ENCODE results near the gene MTHFD1L. TPM values are rescaled to one million over a fixed set of nuclear protein-coding genes. Genes with fewer than 3 reads are reported as not detected.
"Not testable (repeated sequence)": the region's sequence is repeated elsewhere in the genome, so short reads cannot be mapped to it uniquely, and the experiment has no call there.

Gene MTHFD1L
- total RNA-seq, 1 donor from 2014 or later, result 28.1 TPM

DNA sequence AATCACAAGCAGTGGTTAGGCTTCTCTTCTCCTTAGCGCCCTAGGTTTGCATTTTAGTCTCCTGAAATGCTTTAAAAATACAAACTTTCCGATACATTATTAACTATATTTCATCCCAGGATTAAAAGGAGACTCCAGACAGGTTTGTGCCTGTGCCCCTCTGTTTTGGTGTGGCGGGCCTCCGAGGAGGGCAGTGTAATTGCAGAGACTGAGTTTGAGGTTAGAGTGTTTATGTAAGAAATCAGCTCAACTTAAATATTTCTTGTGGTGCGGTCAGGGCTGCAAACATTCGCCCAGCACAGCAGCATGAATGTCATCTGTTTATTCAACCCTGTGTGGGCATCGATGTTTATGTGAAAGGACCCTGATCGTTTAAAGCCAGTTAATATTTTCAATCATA is 243.9 kb downstream of the MTHFD1L start:
- no peak overlapping the region for H3K27ac Mint-ChIP-seq

DNA sequence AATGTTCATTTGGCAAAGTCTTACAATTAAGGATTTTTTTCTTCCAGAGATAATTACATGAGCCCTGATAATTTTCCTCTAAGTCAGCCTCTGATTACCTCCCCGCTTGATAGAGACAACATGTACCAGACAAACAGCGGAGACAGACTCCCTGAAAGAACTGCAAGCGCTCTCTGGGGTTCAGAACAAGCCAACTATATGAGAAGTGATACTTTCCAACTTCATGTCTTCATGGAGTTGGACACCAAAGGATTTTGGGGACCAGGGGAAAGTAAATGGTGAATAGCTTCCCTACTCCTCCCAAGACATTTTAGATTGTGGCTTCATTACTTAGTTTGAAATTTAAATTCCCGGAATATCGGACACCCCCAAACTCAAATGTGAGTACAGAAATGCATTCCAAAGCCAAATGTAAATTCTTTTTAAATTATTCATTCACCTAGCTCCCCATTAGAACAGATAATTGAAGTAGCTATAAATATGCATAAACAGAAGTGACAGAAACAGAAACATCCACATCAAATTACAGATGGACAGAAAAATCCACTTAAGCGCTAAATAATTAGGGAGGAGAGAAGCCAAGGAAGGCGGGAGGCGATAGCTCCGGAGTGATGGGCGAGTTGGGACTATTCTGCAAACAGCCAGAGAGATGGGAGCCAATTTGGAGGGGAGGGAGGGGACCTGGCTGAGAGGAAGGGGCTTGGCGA is 244.5 kb downstream of the MTHFD1L start:
- Mint-ChIP-seq H3K4me1 (ENCODE audit: unreplicated experiment) (peaks cover 25% of the 10 kb centered on the region), H3K36me3 (no peaks in the 10 kb centered on the region), H3K27ac (no peak overlapping the region), H3K9me3 (no peaks in the 10 kb centered on the region), H3K4me3 (no peak overlapping the region), H3K27me3 (no peaks in the 10 kb centered on the region)
- TF ChIP-seq, protein P1, sequence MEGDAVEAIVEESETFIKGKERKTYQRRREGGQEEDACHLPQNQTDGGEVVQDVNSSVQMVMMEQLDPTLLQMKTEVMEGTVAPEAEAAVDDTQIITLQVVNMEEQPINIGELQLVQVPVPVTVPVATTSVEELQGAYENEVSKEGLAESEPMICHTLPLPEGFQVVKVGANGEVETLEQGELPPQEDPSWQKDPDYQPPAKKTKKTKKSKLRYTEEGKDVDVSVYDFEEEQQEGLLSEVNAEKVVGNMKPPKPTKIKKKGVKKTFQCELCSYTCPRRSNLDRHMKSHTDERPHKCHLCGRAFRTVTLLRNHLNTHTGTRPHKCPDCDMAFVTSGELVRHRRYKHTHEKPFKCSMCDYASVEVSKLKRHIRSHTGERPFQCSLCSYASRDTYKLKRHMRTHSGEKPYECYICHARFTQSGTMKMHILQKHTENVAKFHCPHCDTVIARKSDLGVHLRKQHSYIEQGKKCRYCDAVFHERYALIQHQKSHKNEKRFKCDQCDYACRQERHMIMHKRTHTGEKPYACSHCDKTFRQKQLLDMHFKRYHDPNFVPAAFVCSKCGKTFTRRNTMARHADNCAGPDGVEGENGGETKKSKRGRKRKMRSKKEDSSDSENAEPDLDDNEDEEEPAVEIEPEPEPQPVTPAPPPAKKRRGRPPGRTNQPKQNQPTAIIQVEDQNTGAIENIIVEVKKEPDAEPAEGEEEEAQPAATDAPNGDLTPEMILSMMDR (conservative IDR thresholded peaks at IDR 0.05), result no peak
- no peak for DNase-seq (ENCODE audit: extremely low spot score, unreplicated experiment)

More for the DNA sequence above, 243.9 kb downstream of the MTHFD1L start:
- Mint-ChIP-seq H3K27me3 (no peaks in the 10 kb centered on the region), H3K4me1 (ENCODE audit: unreplicated experiment) (peaks cover 25% of the 10 kb centered on the region), H3K9me3 (no peaks in the 10 kb centered on the region), H3K4me3 (no peak overlapping the region), H3K36me3 (no peaks in the 10 kb centered on the region)
- TF ChIP-seq, protein P1 (conservative IDR thresholded peaks at IDR 0.05), result no peak
- no peak for DNase-seq (ENCODE audit: extremely low spot score, unreplicated experiment)

DNA sequence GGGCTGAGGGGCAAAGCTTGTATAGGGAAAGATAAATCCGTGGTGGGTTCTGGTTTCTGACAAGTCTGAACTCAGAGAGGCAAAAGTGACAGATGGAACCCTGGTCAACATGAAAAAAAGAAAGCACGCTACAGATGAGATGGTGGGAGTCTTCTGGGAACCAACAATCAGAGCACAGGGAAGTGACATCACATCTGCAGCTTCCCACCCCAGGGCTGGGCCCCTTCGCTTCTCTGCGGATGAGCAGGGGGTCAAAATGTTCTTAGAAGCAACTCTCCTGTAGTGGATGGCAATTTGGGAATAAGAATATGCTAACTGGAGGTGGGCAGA is 245.0 kb downstream of the MTHFD1L start:
- Mint-ChIP-seq H3K36me3 (no peaks in the 10 kb centered on the region), H3K4me1 (ENCODE audit: unreplicated experiment) (peaks cover 25% of the 10 kb centered on the region), H3K27ac (no peak overlapping the region), H3K9me3 (no peaks in the 10 kb centered on the region), H3K4me3 (no peak overlapping the region), H3K27me3 (no peaks in the 10 kb centered on the region)
- TF ChIP-seq, protein P1 (conservative IDR thresholded peaks at IDR 0.05), result no peak
- no peak for DNase-seq (ENCODE audit: extremely low spot score, unreplicated experiment)

DNA sequence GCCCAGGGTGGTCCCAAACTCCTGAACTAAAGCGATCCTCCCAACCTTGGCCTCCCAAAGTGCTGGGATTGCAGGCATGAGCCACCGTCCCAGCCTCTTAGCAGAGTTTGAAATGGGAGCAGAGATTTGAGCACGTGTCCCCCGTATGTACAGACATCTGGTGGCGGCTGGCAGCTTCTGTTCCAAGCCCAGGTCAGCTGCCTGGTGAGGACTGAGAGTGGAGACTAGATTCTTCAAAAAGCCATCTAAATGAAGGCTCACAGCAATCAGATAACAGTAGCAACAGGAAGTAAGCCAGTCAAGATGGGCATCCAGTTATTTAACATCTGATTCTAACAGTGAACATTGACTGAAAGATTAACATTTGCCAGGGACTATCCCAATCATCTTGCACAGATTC is 246.2 kb downstream of the MTHFD1L start:
- TF ChIP-seq, protein P1 (conservative IDR thresholded peaks at IDR 0.05), result no peak
- Mint-ChIP-seq H3K4me1 (ENCODE audit: unreplicated experiment) (peaks cover 25% of the 10 kb centered on the region), H3K4me3 (no peak overlapping the region), H3K9me3 (no peaks in the 10 kb centered on the region), H3K27me3 (no peaks in the 10 kb centered on the region), H3K27ac (no peak overlapping the region), H3K36me3 (no peaks in the 10 kb centered on the region)
- no peak for DNase-seq (ENCODE audit: extremely low spot score, unreplicated experiment)

DNA sequence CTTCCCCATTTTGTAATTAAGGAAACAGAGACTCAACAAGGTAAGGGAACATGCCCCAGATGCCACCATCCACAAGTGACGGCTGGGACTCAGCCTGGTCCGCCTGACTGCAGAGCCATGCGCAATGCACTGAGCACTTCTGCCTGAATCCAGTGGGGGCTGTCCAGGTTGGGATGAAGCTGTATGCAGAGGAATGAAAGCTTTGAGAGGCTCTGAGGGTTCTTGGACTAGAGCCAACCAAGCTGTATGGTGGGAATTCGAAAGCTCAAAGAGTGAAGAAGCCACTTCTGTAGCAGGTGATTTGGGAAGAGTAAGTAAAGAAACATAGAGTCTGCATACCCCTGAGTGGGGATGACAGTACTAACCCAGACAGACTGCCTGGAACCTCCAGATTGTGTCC is 246.6 kb downstream of the MTHFD1L start:
- DNase-seq (ENCODE audit: extremely low spot score, unreplicated experiment), result no peak
- H3K9me3 Mint-ChIP-seq, result no peaks in the 10 kb centered on the region
- no peak overlapping the region for H3K27ac Mint-ChIP-seq
- H3K27me3 Mint-ChIP-seq, result no peaks in the 10 kb centered on the region
- H3K4me1 Mint-ChIP-seq (ENCODE audit: unreplicated experiment), result peaks cover 25% of the 10 kb centered on the region
- no peak overlapping the region for H3K4me3 Mint-ChIP-seq
- TF ChIP-seq, protein P1 (conservative IDR thresholded peaks at IDR 0.05), result no peak
- no peaks in the 10 kb centered on the region for H3K36me3 Mint-ChIP-seq

DNA sequence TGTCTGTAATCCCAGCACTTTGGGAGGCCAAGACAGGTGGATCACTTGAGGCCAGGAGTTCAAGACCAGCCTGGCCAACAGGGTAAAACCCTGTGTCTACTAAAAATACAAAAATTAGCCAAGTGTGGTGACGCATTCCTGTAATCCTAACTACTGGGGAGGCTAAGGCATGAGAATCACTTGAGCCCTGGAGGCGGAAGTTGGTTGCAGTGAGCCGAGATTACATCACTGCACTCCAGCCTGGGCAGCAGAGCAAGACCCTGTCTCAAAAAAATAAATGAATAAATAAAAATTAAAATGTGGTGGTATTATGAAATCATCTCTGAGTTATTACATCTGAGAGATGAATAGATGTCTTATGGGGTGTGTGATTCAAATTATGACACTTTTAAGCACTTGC is 247.4 kb downstream of the MTHFD1L start:
- not testable (repeated sequence) for DNase-seq (ENCODE audit: extremely low spot score, unreplicated experiment); H3K9me3 Mint-ChIP-seq; H3K27ac Mint-ChIP-seq; H3K4me3 Mint-ChIP-seq; H3K27me3 Mint-ChIP-seq; H3K36me3 Mint-ChIP-seq
- peaks cover 25% of the 10 kb centered on the region for H3K4me1 Mint-ChIP-seq (ENCODE audit: unreplicated experiment)

All from type B pancreatic cell (in vitro differentiated cells).